HepG2 (cell line): ENCODE data around the gene SNX12. TPM values are rescaled to one million over a fixed set of nuclear protein-coding genes. Genes with fewer than 3 reads are reported as not detected.

Experiments used
- HOXA7 ChIP-seq: sonication (generic); formaldehyde crosslinking; IDR thresholded peaks from 2 replicates; pipeline ENCODE4 v1.8.1; 2022; ENCODE audit warnings: mild to moderate bottlenecking, missing genetic modification reagents, moderate library complexity
- KLF13 ChIP-seq: sonication (generic); formaldehyde crosslinking; IDR thresholded peaks from 2 replicates; pipeline ENCODE4 v1.4.0; 2020; ENCODE audit warnings: mild to moderate bottlenecking, missing genetic modification reagents
- MAFG ChIP-seq: sonication (generic); formaldehyde crosslinking; IDR thresholded peaks from 2 replicates; pipeline ENCODE4 v1.5.1; 2020; ENCODE audit warnings: mild to moderate bottlenecking, missing genetic modification reagents
- SMYD3 ChIP-seq: sonication (generic); formaldehyde crosslinking; IDR thresholded peaks from 2 replicates; pipeline ENCODE4 v1.8.1; 2023; ENCODE audit warnings: mild to moderate bottlenecking, missing genetic modification reagents
- ZNF207 ChIP-seq: fragments of 450-650 bp; IDR thresholded peaks from 2 replicates; pipeline ENCODE4 v1.6.1; 2016; ENCODE audit warnings: antibody characterized with exemption, borderline replicate concordance
- ZNF510 ChIP-seq: sonication (generic); formaldehyde crosslinking; IDR thresholded peaks from 2 replicates; pipeline ENCODE4 v1.4.0; 2020; ENCODE audit warnings: low read depth, mild to moderate bottlenecking, missing genetic modification reagents
- polyA plus RNA-seq, 8 experiments: library from polyadenylated mRNA; depleted of rRNA in 3 of 8; stranded (reverse) in 7 of 8; unstranded in 1 of 8; fragments of >200 nt; fragmentation: Illumina TruSeq in 4 of 8; extraction: Trizol in 4 of 8; gene quantifications; 2 replicates each; pipeline versions ENCODE4 v1.2.1 to v1.2.3, GENCODE V29; 2011 to 2016; ENCODE audit warnings: low read depth in 4 of 8, missing spikeins in 1 of 8, mixed read lengths in 1 of 8; ENCODE audit not compliant: insufficient read depth in 1 of 8
- total RNA-seq, 5 experiments: library from RNA; depleted of rRNA; stranded (reverse); fragments of >200 nt; fragmentation: Illumina TruSeq; extraction: Trizol; gene quantifications; 2 replicates each; pipeline ENCODE4 v1.2.3, GENCODE V29; 2016; ENCODE audit warnings: low read depth in 1 of 5
- TF ChIP-seq, protein P1 (sequence below): sonication (generic); formaldehyde crosslinking; IDR thresholded peaks from 2 replicates; pipeline ENCODE4 v1.5.1; 2020; ENCODE audit warnings: mild to moderate bottlenecking, missing genetic modification reagents, moderate library complexity
- TF ChIP-seq, protein P2 (sequence below): IDR thresholded peaks from 2 replicates; pipeline ENCODE4 v1.6.1; 2016; ENCODE audit warnings: mild to moderate bottlenecking, missing biosample characterization, missing genetic modification reagents
- TF ChIP-seq, protein P3 (sequence below): sonication (generic); formaldehyde crosslinking; IDR thresholded peaks from 2 replicates; pipeline ENCODE4 v1.8.0; 2022; ENCODE audit warnings: missing genetic modification reagents, mild to moderate bottlenecking, moderate library complexity, borderline replicate concordance
- TF ChIP-seq, protein P4 (sequence below), 2 experiments: fragments of 450-650 bp in 1 of 2; sonication (generic) in 1 of 2; formaldehyde crosslinking in 1 of 2; IDR thresholded peaks; 2 replicates each; pipeline versions ENCODE4 v1.6.1 to v1.8.0; 2016 to 2022; ENCODE audit warnings: antibody characterized with exemption in 1 of 2, mild to moderate bottlenecking in 1 of 2, missing genetic modification reagents in 1 of 2

SNX12 gene
- total and polyA plus RNA-seq, 2 of the 13 experiments (the other 11 are each of a cell fraction or from before 2014, with no cell fraction given), result 30.3 to 42.2 TPM

GRCh38 chrX:71111921-71112431 lies 43.8 kb upstream of the SNX12 start (continued):
- TF ChIP-seq, protein P1, sequence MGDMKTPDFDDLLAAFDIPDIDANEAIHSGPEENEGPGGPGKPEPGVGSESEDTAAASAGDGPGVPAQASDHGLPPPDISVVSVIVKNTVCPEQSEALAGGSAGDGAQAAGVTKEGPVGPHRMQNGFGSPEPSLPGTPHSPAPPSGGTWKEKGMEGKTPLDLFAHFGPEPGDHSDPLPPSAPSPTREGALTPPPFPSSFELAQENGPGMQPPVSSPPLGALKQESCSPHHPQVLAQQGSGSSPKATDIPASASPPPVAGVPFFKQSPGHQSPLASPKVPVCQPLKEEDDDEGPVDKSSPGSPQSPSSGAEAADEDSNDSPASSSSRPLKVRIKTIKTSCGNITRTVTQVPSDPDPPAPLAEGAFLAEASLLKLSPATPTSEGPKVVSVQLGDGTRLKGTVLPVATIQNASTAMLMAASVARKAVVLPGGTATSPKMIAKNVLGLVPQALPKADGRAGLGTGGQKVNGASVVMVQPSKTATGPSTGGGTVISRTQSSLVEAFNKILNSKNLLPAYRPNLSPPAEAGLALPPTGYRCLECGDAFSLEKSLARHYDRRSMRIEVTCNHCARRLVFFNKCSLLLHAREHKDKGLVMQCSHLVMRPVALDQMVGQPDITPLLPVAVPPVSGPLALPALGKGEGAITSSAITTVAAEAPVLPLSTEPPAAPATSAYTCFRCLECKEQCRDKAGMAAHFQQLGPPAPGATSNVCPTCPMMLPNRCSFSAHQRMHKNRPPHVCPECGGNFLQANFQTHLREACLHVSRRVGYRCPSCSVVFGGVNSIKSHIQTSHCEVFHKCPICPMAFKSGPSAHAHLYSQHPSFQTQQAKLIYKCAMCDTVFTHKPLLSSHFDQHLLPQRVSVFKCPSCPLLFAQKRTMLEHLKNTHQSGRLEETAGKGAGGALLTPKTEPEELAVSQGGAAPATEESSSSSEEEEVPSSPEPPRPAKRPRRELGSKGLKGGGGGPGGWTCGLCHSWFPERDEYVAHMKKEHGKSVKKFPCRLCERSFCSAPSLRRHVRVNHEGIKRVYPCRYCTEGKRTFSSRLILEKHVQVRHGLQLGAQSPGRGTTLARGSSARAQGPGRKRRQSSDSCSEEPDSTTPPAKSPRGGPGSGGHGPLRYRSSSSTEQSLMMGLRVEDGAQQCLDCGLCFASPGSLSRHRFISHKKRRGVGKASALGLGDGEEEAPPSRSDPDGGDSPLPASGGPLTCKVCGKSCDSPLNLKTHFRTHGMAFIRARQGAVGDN, result no peak
- TF ChIP-seq ZNF207, result no peak
- TF ChIP-seq, protein P2, sequence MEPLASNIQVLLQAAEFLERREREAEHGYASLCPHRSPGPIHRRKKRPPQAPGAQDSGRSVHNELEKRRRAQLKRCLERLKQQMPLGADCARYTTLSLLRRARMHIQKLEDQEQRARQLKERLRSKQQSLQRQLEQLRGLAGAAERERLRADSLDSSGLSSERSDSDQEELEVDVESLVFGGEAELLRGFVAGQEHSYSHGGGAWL, result no peak
- TF ChIP-seq HOXA7 (CRISPR knock-in tag), result no peak
- TF ChIP-seq, protein P3, sequence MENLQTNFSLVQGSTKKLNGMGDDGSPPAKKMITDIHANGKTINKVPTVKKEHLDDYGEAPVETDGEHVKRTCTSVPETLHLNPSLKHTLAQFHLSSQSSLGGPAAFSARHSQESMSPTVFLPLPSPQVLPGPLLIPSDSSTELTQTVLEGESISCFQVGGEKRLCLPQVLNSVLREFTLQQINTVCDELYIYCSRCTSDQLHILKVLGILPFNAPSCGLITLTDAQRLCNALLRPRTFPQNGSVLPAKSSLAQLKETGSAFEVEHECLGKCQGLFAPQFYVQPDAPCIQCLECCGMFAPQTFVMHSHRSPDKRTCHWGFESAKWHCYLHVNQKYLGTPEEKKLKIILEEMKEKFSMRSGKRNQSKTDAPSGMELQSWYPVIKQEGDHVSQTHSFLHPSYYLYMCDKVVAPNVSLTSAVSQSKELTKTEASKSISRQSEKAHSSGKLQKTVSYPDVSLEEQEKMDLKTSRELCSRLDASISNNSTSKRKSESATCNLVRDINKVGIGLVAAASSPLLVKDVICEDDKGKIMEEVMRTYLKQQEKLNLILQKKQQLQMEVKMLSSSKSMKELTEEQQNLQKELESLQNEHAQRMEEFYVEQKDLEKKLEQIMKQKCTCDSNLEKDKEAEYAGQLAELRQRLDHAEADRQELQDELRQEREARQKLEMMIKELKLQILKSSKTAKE (CRISPR knock-in tag), result no peak
- TF ChIP-seq, protein P4, sequence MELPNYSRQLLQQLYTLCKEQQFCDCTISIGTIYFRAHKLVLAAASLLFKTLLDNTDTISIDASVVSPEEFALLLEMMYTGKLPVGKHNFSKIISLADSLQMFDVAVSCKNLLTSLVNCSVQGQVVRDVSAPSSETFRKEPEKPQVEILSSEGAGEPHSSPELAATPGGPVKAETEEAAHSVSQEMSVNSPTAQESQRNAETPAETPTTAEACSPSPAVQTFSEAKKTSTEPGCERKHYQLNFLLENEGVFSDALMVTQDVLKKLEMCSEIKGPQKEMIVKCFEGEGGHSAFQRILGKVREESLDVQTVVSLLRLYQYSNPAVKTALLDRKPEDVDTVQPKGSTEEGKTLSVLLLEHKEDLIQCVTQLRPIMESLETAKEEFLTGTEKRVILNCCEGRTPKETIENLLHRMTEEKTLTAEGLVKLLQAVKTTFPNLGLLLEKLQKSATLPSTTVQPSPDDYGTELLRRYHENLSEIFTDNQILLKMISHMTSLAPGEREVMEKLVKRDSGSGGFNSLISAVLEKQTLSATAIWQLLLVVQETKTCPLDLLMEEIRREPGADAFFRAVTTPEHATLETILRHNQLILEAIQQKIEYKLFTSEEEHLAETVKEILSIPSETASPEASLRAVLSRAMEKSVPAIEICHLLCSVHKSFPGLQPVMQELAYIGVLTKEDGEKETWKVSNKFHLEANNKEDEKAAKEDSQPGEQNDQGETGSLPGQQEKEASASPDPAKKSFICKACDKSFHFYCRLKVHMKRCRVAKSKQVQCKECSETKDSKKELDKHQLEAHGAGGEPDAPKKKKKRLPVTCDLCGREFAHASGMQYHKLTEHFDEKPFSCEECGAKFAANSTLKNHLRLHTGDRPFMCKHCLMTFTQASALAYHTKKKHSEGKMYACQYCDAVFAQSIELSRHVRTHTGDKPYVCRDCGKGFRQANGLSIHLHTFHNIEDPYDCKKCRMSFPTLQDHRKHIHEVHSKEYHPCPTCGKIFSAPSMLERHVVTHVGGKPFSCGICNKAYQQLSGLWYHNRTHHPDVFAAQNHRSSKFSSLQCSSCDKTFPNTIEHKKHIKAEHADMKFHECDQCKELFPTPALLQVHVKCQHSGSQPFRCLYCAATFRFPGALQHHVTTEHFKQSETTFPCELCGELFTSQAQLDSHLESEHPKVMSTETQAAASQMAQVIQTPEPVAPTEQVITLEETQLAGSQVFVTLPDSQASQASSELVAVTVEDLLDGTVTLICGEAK (IDR thresholded peaks at IDR 0.05), result no peak
- TF ChIP-seq, protein P4 (CRISPR knock-in tag; IDR thresholded peaks at IDR 0.05), result no peak
- TF ChIP-seq SMYD3 (CRISPR knock-in tag), result no peak
- TF ChIP-seq MAFG (CRISPR knock-in tag), result no peak
- TF ChIP-seq ZNF510 (CRISPR knock-in tag), result no peak
- TF ChIP-seq KLF13 (CRISPR knock-in tag), result no peak
